GM18517 (cell line): ENCODE results near the gene FRK.
"Not testable (repeated sequence)": the region's sequence is repeated elsewhere in the genome, so short reads cannot be mapped to it uniquely, and the experiment has no call there.

ENCODE experiments used
- ATAC-seq: cut with Tn5 transposase; IDR thresholded peaks from one replicate; pipeline ENCODE4 v1.9.1; 2021; ENCODE audit warnings: mild to moderate bottlenecking, moderate library complexity; ENCODE audit not compliant: unreplicated experiment

FRK gene

DNA sequence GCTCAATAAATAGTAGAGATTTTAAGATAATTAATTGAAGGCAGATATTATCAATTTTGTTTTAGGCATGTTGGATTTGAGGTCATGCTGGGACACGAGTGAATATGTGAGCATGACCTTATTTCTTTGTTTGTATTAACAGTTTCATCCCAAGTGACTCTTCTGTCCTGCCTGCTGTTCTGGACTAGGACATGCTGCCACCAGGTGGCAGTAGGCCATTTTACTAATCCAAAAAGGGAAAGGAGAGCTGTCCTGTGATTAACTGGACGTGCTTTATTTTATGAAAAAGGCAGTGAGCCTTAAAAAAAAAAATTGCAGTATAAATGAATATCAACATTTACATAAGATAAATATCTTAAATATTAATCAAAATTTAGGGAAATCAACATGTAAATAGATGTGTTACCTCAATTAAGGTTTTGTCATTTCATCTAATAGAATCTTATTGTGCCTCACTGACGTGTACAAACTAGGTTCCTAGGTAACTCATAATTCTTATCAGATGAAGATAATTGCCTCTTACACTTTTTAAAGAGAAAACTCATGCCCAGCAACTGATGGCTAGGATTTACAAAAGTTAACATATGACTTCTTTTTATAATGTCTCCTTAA, 49.8 kb downstream of the FRK start:
- peak; percentile 34 for ATAC-seq

DNA sequence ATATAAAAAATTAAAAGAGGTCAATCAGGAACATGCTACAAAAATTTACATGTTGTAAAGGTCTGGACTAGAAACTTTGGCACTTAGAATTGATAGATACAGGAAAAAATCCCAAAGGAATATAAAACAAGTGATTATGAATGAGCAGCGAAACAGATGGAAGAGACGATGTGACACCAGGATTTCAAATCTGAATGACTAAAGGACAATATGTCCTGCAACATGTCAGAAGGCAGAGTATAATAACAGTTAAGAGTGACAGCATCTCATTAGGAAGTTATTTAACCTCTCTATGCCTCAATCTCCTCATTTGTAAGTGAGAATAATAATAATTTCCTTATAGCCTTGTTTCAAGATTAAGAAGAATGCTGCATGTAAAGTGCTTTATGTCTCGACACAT, 50.3 kb downstream of the FRK start:
- no peak for ATAC-seq

DNA sequence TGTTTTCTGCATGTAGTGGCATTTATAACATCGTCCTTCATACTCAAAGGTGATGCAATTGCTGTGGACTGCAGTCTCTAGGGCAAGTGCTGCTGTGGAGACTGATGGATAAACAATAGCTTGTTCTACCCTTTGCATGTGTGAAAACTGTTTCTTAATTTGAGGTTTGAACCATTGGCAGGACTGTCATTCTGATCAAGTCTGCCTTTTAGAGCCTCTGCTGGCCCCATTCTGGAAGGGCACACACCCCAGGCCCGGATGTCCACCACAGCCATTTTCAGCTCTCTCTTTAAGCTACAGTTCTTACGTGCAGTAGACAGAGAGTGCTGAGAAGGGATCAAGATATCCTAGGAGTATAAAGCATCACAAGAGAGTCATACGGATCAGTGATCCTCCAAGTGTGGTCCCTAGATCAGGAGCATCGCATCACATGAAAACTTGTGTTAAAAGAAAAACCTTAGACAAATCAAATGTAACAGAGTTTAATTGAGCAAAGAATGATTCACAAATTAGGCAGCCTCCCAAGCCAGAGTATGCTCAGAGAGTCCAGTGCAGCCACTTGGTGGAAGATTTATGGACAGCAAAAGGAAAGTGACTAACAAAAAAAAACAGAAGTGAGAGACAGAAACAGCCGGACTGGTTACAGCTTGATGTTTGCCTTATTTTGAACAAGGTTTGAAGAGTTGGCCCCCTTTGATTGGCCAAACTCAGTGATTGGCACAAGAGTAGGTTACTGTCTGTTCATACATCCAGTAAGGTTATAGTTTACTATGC, 52.0 kb downstream of the FRK start:
- ATAC-seq: peak; percentile 70

DNA sequence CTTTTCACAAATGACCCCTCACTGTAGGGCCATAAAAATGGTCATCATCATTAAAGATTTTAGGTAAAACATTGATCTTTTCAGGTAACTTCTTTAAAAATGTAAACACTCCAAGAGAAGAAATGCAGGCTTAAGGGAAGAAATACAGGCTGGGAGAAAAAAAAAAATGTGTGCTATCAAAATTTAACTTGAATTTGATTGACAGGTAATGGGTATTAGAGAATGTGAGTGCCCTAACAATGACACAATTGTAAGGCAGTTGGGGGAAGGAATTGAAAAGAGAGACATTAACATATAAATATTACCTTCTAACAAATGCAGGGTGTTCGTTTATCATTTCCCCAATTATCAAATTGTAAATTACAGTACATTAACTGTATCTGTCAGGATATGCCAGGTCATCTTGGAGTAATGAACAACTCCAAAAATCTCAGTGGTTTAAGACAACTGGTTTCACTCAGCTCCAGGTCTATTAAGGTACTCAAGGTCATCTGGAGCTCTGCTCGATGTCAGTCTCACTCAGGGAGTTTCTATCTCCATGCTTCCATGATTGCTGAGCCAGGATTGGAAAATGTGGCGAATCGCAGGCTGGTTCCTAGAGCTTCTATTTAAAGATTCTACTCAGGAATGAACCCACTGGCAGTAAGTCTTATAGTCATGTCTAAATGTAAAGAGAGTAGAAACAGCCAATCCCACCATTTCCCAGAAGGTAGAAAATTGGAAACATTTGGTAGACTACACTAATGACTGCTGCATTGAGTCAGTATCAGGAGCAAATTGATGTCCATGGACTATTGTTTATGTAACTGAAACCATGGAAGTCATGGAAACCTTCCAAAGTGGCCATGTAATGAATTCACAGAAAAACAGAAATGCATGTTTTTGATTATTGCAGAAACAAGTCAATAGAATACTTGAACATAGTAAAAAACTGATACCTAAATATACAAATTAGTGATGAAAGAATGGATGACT, 55.6 kb downstream of the FRK start:
- ATAC-seq: no peak

DNA sequence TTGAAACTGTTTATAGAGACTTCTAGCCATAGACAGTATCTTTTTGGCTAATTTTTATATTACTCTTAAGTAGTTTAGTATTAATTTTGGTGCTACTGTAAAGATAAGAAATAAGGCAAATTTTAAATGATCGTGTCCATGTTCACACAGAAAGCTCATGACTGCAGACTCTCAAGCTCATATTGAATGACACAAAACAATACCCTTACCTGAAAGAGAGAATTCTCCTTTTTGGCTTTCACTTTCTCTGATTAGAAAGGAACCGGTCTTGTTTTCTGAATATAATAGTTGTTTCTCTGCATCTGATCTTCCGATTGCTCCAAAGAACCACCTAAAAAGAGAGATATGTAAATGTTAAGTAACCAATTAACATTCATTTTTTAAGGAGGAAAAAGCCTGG, 57.0 kb downstream of the FRK start:
- peak; percentile 86 for ATAC-seq

DNA sequence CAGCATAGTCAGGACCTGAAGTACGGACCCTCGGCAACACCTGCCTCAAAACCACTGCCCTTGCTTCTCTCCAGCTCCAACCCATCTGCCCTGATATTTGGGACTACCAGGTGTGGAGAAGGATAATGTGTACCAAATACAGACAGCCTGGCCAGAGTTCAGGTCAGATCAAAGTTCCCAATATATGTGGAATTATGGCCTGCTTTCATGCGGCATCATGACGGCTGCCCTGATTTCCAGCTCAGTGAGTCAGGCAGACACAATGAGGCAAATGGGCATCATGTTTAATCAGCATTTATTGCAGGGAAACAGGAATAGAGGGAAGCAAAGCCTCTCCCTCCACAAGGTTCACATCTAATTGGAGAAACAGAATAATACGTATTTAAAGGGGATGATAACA, 57.9 kb downstream of the FRK start:
- ATAC-seq: no peak

DNA sequence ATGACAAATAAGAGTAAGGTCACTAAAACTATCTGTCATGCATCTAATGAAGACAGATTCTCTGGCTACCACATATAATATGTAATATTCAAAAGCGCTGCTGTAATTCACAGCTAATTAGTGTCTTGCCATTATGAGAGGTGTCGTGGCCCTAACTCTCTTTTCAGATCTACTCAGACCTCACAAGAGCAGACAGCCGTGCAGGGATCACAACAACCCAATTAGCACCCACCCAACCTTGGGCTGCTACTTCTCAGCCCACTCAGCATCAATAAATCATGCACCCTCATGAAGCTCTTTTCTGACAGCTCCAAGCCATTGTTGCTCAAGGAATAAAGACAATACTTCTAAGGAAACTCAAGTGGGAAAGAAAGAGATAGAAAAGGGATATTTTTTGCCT, 61.5 kb downstream of the FRK start:
- no peak for ATAC-seq

DNA sequence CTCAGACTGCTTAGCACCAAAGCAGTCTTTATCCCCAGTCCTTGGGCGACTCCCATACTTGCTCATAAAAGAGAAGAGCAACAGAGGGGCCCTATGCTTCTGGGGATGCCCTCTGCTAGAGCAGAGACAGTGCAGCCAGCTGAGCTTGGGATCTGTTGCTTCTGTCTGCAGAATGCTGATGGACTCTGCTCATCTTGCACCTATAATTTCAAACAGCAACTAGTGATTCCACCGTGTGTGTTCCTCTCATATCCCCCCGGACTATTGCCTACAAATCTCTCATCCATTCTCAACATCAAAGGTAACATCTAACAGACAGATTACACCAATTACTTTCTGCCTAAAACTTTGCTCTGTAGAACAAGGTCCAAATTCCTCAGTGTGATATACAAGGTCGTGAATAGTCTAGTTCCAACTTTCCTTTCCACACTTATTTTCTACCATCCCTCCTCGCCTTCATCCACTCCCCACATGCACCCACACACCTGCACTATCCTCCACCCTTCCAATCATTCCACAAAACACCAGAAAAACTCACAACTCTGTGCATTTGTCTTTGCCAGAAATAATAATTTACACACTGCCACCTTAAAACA, 62.6 kb downstream of the FRK start:
- ATAC-seq: no peak

DNA sequence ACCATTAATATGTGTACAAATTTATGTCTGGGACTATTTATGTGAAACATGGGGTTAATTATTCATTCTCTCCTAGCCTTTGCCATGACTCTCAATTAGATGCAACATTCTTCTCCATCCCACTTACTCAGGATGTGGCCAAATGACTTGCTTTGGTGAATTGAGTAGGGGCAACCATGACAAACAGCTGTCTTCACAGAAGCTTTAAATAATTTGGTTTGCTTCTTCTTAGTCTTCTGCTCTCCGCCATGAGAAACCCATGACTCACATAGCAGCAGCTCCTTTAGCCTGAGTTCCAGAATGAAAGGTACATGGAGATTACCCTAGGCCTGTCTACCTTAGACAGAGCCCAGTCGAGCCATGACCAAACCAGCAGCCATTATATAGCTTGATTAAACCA, 74.7 kb downstream of the FRK start:
- no peak for ATAC-seq

DNA sequence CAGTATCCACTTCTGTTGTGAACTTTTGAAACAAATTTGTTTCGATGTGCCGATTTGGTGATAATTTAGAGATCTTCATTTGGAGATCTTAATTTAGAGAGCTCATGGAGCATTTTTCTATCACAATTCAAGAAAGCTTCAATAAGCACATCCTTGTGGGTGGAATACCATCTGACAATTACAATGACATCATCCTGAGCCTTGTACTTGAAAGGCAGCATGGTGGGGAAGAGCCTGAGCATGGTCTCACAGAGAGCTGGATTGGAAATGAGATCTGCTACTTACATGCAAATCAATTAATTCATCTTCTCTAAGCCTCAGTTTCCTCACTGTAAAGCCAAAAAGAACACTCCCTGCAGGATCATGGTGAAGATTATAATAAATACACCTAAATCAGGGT, 75.9 kb downstream of the FRK start:
- no peak for ATAC-seq

DNA sequence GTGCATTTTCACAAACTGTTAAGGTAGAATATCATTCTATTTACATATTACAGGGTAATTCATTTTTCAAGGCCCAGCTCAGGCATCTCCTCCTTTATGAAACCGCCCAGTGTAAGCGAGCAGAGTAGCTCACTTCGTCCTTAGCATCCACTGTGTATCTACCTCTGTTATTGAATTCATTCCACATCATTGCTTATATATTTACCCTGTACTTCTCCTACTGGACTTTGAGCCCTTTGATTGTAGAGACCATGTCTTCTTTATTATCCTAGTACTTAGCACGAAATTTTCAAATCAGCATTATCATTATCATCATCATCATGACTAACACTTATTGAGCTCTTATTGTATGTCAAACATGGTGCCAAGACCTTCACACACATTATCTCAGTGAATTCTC, 76.7 kb downstream of the FRK start:
- ATAC-seq: no peak

DNA sequence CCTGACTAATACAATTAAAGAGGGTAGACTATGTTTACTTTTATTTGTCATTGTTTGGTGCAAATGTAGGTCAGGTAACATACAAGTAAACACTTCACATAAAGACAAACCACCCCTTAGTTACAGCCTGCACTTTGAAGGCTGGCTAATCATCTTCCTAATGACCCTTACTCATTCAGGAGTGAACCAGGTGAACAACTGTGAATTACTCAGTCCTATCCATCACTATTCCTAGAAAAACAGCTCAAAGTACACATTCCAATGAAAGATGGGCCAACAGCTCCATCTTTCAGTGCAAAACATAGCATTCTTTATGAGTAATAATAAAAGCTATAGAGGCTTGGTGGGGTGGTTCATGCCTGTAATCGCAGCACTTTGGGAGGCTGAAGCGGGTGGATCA, 78.2 kb downstream of the FRK start:
- ATAC-seq: no peak

DNA sequence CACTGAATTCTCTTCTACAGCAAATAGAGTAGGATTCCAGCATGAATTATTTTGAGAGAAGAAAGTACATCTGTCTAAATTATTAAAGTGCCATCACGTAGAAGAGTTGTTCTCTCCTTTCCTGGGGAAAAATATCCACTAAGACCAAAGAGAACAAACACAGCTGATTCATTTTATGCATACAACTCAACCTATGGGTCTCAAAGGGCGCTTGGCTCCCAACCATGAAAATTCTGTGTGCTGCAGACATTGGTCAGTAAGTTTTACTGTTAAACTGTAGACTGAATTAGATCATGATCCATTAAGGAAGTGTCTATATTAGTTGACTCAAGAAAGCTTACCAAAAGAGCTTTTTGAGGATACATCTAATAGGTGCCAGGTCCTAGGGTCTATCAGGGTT, 83.5 kb downstream of the FRK start:
- no peak for ATAC-seq

DNA sequence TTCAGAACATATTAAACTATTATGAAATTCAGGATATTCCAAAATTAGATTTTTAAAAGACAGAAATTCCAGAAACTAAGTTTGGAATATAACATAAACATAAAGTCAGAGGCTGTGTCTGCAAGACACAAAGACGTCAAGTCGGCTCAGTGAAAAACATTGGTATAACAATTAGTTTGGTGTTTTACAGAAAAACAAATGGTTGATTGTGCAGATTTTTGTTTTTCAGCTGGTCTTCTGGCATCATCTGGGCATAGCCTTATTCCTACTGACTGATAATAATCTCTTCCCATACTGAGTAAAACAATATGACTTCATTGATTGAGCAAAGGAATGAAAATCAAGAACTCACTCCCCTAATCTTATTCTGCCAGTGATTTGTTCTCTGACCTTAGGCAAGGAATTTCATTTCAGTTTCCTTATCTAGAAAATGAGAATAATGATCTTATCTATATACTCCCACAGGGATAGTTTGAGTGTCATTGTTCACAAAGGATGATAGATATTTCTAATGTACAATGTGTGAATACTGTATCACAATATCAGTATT, 84.3 kb downstream of the FRK start:
- ATAC-seq: no peak

DNA sequence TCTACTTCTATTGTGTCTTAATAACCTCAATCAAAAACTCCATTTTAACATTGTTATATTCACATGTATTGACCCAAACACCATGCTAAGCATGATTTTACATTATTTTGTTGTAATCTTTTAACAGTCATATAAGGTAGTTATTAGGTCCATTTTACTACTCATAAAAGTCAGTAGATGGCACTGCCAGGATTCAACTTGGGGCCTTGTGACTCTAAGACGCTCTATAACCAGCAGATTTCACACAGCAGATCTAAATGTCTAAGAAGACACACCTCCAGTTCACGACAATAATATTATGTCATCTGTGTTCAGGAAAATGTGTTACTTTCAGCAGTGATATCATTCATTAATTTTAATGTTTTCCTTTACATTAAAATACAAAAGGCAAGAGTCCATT, 88.0 kb downstream of the FRK start:
- no peak for ATAC-seq

DNA sequence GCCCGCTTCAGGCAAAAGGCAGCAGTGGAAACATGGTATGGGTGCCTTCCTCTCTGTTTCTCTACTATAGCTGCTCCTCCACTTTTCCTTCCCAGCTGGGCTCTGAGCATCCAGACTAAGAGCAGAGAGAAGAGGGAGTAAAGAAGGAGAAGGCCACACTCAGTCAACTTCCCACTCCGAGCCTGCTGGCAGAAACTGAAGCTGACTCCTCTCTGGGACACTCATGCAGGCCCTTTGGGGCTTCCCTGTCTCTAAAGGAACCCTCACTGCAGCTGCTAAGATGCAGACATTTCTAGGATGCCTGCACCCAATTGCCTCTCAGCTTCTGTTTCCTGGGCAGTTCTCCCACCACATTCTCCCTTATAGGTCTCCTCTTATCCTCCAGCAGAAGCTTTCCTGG, 88.9 kb downstream of the FRK start:
- ATAC-seq: no peak

DNA sequence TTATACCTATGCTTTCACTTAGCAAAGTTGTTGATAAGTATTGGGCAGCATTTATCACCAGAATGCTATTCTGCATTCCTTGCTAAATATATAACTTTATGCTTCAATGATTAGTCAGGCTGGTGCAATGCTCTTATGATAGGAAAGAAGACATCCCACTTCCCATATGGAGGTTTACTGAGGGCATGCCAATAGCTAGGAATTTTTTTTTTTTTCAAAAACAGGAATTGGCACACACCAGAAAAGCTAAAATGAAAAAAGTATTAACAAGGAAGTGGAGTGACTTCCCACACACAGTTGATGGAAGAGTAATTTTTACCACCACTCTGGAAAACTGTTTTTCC, 90.8 kb downstream of the FRK start:
- no peak for ATAC-seq

DNA sequence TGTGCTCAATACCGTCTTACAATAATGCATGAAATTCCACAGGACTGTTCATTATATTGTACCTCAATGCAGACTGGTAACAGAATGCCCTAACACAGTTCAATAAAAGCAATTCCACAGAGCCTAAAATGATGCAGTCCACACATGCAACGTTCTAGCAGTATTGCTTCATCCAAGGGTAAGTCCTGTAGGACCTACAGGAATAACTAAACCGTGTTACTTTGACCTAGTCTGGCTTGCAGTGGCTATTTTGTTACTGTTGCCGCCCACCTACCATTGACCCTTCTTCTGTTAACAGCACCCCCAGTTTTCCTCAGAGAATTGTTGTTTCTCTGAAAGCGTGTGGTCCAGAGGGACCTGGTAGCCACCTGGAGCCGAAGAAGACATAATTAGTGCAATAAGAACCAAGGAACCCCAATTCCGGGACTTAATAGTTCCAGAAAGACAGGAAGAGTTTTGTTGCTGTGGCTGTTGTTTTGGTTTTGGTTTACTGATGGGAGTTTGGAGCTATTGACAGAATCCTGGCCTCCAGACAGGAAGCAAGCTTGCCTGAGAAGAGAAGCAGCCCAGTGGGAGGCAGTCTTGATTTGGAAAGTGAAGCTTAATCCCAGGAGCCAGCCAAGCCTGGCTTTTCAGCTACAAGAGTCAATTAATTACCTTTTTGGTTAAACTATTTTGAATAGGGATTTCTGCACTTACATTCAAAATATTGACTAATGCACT, 91.3 kb downstream of the FRK start:
- ATAC-seq: no peak

DNA sequence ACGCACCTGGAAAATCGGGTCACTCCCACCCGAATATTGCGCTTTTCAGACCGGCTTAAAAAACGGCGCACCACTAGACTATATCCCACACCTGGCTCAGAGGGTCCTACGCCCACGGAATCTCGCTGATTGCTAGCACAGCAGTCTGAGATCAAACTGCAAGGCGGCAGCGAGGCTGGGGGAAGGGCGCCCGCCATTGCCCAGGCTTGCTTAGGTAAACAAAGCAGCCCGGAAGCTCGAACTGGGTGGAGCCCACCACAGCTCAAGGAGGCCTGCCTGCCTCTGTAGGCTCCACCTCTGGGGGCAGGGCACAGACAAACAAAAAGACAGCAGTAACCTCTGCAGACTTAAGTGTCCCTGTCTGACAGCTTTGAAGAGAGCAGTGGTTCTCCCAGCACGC, 100.4 kb downstream of the FRK start:
- ATAC-seq: not testable (repeated sequence)

DNA sequence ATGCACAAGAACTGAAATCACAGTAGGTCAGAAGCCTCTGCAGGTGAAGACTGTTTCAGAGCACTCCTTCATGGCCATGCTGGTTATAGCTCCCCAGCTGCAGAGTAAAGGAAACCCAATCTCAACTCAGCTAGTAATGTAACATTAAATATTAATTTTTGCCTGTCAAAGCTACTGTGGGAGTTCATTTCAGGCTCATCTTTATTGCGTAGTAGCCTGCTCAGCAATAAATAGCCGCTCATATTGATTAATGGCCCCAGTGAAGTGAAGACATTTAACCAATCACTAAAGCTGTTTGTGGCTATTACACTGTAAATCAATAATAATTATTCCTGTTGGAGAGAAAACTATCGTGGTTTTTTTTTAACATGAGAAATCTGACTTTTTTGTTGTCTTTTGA, 101.7 kb downstream of the FRK start:
- no peak for ATAC-seq

DNA sequence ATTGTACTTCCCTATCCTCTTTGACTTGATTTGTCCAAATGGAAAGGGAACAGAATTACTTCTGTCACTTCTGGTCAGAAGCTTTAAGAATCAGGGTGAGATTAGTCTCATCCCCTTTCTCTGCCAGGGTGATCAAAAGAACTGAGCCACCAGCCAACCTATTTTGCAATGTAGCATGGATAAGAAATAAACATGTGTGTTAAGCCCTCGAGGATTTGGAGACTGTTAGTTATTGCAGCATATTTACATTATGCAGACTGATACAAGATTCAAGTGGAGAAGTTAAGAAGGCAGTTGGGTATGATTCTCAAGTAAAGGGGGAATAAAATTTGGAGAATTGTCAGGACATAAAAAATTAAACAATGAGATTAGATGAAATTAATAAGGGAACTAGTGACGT, 106.0 kb downstream of the FRK start:
- no peak for ATAC-seq
